Hematopoietic multipotent progenitor cell treated with erythropoietin and hydrocortisone succinate and interleukin-3 and kit ligand, for 8 days (in vitro differentiated cells): ENCODE data around the gene NKX3-2.

Experiments used
- DNase-seq: peaks from one replicate; pipeline ENCODE4 v3.0.0-alpha.2; 2015

NKX3-2 gene

DNA sequence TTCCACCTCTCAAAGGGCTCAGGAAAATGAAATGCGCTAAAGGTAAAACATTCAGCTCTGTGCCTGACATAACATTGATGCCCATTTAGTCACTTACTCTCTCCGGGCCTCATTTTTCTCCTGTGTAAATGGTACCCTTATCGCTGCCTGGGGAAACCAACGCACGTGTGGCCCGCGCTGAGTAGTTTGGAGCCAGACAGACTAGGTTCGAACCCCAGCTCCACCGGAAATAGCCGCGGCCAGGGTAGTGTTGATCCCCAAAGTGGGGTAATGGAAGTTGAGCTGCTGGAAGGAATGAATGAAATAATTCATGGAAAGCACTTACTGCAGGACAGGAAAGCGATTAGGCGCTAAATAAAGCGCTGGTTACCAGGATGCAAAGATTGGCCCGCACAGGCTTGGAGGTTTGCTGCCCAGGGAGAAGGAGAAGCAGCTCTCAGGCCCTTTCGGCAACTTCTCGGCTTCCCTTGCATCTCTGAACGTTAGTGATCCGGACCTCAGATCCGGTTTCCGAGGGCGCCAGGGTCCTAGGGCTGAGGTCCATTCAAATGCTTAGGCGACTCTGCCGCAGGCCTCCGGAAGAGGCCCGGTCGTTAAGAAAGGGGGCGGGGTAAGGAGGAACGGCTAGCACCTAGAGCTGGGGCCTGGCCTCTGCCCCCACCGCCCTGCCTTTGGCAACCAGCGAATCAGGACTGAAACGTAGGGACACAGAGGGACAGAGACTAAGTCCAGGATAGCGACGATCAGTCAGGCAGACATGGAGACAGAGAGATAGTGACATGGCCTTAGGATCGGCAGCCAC is 13.3 kb downstream of the NKX3-2 start:
- no peak for DNase-seq

DNA sequence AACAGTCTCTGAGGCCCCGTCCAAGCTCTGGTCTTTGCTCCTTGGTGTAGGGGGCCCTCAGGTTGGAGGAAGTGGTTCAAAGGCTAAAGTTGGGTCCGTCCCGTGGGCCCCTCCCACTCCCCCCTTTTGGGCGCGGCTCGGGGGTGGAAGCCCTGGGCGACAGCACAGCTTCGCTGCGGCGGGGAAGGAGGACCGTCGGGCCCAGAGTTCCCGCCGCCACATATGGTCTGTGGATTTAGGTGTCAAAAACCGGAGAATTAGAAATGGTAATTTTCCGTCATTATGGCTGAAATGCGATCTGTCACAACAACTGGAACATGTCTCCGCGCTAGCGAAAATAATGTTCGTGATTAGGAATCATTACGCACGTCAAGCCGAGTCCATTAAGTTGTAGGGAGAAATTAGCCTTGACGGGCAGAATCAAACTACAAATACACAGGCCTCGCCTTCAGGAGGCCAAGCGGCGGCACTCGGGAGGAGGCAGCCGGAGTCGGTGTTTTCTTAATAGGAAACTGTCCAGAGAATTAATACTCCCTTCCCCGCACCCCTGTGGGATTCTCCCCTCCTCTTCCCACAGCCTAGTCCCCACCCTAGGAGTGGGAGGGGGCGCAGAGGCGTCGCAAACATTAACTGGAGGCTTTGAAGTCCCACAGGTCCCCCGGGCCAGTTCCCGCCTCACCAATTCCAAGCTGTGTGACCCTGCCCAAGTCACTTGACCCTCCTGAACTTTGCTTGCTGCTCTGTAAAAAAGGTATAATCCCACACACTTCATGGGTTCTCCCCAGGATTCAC is 15.0 kb downstream of the NKX3-2 start:
- DNase-seq = no peak

DNA sequence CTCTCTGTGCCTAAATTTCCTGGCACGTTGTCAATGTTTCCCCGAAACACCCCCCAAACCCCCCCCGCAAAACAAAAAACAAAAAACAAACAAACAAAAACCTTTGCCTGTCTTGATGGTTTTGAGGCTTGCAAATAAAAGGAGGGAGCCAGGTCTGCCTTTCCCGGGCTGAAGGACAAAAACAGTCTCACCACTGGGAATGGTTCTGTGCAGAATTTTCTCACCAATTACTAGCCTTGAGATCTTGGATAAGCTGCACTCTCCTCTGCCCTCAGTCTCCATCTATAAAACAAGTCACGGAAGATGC is 15.5 kb downstream of the NKX3-2 start:
- DNase-seq = no peak

DNA sequence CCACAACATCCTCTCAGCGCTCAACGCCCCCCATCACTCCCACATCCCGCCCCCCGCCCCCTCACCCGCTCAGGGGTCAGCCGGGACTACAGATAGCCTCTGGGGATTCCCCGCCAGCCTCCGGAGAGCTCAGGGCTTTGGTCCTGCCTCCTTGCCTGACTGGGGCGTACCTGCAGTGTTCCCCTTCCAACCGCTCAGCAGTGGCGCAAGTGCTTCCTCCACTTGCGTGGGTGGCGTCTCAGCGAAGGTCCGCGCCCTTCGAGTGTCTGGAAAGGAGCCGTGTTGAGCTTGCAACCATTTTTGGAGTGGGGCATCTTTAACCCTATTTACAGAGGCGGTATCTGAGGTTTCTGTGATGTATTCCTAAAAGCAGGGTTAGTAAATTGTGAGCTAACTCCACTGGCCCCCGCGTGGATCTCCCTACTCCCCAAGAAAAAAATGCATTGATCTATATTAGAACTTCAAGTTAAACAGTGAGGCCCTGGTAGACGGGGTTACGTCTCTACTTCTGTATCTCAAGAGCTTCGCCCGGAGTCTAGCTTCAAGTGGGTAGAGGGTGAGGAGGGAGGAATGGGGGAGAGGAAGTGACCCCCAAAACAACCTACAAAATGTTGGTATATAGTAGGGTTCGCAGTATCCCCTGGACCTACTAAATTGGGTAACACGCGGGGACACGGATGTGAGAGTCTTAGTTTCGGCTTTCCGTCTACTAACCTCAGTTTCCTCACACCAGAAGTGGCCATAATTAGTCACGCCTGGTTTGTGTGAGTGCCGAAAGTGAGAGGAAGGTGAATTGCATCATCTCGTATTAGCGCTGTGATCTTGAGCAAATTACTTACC is 16.1 kb downstream of the NKX3-2 start:
- no peak for DNase-seq

DNA sequence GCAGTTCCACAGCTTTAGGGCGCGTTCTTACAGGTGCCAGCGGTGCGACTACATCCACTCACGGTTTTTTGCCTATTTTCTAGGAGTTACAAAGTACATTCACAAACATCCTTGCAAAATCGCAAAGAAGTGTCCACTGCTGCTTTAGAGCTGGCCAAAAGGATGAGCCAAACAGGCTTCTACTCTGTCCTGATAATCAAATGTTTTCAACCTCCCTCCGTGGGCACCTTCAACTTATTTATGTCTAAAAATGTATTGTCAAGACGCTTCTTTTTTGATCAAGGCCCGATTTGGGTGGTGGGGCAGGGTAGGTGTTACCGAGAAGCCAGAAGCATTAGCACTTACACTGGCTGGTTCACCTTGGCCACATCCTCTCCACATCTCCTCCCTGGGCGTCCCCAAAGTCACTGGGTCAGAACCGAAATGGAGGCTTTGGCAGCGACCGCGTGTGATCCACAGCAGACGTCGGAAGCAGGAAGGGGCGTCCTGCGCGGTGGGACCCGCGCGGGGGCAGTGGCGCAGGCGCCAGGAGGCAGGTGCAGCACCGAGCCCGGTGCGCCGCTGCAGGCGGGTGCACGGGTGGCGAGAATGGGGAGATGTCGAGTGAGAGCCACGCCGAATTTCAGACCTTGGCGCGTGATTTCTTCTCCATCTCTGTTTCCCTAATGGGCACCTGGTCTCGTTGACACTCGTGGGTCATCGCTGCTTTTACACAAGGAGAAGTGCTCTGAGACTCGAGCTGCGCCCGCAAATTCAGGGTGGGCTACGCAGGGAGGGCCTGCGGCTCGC is 16.9 kb downstream of the NKX3-2 start:
- no peak for DNase-seq

DNA sequence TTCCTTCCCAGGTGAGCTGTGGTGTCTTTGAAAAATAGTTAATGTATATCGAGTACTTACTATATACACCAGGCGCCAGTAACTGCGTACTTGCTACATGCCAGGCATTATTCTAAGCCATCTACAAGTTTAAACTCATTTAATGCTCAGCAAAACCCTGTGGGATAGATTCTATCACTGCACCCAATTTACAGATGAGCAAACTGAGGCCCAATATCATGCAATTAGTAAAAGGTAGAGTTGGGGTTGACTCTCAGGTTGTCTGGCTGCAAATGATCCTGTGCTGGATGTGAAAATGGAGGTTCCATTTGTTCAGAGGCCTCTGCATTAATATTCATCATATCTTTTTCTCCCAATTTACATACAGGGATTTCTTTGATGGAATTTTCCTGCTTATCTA is 17.6 kb downstream of the NKX3-2 start:
- no peak for DNase-seq

DNA sequence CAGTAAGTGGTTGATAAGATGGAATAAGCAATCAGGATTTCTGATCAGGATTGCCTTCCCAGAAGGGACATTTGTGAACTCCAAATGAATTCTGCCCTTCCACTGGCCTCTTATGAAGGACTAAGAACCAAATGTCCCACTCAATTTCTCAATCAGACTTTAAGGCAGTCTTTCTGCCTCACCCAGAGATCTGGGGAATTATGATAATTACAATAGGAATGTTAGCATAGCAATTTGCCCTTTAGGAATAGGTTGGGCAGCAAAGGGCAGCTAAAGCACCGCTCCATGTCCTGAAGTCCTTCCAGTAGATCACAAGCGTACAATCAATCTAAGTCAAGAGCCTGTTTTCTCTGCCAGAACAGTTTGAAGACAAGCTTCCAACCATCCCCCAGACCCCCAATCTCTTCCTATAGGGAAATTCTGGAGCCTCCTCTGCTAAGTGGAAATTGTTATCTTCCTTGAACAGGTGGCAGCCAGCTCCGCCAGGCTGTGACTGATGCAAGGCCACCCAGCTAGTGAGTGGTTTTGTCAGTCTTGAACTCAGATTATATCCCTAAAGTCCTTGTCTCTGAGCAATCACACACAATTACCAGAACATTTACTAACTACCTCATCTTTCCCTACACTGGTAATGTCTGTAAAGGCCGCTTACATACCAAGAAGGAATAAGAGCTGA is 18.6 kb downstream of the NKX3-2 start:
- no peak for DNase-seq

DNA sequence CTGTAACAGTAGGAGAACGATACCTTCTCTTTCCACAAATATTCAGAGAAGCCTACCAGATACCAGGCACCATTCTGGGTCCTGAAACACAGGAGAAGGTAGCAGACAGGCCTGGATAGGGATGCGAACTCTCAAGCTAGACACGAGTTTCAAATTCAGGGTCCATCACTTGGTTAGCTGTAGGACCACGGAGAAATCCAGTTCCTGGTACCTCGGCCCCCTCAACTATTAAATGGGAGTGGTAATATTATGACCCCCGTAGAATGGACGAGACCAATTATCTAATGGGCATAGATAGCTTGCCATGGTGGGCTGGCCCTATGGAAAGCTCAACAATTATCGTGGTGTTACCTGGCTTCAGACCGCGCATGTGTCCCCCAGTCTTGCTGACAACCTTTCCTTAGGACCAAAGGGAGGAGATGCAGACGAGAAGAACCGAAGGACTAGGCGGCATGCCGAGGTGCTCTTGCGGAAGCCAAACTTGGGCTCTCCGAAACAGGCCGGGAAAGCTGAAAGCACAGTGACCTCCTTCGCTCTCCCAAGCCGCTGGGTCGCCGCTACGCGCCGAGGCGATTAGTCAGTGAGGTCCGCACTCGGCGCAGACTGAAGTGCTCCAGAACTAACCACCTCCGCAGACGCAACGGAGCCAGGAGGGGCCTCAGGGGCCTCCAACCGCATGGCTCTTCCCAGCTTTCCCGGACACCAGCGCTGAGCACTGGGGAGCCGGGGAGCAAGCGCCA is 19.6 kb downstream of the NKX3-2 start:
- DNase-seq = no peak

DNA sequence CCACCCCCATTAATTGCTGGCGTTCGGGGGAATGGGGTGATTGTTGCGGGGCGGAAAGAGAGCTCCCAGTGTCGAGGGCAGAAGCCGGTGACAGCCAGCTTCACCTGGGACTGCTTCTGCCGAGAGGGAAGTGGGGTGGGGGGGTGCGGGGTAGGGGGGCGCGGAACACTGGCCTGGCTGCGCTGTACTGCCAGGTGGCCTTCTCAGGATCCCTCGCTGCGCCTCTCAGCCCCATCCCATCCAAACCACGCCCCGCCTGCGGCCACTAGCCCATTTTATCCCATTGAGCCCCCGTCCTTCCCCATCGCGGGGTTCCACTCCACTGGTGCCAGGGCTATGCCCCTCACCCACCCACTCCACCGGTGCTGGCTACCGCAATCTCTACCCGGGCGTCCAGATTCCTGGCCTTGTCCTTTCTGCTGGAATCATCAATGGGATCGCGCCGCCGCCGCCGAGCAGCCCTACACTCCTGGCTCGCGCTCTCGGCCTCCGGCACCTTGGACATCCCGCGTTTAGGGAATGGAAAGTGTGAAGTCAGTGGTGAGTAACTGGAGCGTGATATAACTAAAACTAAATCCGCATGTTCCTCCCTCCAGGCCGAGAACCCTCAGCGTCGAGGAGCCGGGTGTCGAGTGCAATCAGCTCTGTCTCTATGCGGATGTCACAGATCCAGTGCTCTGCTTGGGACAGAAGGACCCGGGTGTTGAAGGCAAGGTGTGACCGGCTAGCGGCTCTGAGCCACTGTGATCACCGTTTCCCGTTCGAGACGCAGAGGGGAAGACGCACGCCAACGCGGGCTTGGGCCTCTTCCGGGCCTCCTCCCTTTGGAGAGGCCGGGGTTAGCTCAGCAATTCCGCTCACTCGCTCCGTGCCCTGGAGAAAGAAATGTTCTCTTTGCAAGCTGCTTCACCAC is 20.5 kb downstream of the NKX3-2 start:
- no peak for DNase-seq

DNA sequence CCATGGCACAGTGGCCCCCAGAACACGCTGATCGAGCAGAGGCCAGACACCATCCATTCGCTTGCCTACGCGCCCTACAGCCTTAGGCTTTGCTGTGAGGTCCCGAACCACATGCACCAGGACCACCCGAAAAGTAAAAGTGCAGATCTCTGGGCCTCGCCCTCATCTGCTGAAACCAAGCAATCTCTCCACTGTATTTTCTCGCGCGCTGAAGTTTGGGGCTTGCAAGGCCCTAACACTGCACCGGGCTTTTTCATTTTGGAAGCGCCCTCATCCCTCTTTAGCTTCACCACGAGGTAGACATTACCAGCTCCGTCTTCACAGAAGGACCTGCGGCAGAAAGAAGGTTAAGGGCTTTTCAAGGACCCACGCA is 21.2 kb downstream of the NKX3-2 start:
- DNase-seq = no peak

DNA sequence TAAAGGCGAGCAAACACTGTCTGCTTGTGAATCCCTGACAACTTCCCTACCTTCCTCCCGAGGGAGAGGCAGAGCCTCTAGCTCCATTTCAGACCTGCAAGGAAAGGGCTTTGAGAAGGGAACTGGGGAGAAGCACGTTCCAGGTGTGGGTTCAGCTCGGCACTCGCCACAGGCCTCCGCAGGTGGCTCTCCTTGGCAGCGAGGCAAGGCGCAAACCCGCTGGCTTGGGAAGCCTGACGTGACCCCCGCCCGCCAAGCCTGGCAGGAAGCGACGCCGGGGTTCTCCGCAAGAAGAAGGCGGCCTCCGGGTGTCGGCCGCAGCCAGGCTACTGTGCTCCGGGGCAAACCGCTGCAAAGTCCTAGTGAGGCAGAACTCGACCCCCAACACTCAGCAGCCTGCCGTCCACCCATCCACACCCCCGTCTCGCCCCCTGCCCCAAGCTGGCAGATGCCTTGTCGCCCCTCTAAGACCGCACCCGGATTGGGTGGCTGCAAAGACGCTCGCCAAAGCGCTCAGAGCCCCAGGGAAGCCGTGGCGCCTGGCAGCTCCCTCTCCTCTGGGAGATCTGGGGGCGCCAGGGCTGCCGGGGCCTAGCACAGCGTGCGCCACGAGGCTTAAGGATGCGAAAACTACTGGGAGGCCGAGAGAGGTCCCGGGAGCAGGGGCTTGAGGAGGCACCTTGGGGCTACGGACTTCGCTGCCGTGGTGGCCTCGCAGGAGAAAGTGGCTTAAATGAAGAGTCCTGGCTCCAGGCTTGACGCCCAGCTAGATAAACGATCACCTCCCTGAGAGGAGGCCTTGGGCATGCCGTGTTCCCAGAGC is 21.8 kb downstream of the NKX3-2 start:
- DNase-seq = no peak

DNA sequence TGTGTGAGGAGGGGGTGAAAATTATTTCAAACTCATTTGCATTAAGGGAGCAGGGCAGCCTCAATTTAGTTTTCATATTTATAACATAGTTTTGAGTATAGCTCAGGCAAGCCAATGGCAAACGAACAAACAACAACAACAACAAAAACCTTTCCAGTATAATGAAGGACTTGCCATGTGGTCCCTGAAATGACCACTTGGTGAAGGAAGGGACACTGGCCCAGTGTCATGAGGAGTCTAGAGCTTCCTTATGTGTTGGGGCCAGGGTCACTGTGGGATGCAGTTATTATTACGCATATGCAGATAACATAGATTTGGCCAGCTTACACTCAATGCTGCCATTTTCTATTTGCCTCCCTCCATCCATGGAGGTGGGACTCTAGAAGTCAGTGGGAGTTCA is 23.3 kb downstream of the NKX3-2 start:
- DNase-seq = no peak

DNA sequence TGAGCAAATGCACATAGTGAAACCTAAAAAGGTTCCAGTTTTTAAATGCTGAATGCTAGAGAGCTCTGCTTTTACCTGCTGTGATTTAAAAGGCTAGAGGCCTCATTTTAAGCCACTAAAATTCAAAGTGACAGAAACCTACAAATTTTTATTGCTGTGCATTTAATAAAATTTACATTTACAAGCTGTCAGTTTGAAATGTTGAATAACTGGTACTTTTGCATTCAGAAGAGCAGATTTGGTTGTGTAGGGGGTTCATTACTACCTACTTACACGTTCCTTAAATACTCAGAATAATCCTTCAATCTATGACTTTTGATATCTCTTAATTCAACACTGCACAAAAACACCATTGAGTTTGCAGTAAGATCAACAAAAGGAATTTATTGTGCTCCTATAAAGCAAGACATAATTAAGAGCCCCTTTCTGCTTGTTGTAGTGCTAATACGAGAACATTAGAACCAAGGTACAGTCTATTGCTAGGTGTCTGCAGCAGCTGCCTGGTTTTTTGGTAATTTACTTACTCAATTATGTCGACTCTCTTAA is 27.9 kb downstream of the NKX3-2 start:
- DNase-seq = no peak

DNA sequence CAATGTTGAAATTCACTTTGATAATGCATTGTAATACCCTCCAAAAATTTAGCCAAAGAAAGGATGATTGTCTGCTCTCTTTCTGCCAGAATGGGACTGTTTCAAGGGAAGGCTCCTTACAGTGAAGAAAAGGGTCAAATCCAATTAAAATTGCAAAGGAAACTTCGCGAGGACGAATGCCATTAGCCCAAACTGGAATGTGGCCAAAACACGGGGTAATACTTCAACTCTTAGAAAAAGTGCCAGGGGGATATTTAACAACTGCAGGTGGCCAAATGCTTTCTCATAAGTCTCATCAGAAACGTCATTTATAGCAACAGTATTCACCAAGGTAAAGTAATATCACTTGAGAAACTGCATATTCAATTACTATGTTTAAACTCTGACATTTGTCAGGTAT is 29.0 kb downstream of the NKX3-2 start:
- DNase-seq = no peak

DNA sequence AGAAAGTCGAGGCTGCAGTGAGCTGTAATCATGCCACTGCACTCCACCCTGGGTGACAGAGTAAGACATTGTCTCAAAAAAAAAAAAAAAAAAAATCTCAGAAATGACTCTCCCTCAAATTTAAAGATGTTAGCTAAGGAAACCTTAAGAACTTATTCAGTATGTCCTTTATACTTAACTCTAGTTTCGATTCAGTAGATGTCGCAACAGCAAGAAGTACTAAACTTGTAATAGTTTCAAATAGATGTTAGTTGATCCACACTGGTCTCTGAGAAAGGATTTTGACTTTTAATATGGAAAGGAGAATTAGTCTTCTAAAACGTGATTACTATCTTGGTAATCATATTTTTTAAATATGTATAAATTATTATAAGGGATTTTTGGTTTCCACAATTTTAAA is 29.6 kb downstream of the NKX3-2 start:
- DNase-seq = no peak

DNA sequence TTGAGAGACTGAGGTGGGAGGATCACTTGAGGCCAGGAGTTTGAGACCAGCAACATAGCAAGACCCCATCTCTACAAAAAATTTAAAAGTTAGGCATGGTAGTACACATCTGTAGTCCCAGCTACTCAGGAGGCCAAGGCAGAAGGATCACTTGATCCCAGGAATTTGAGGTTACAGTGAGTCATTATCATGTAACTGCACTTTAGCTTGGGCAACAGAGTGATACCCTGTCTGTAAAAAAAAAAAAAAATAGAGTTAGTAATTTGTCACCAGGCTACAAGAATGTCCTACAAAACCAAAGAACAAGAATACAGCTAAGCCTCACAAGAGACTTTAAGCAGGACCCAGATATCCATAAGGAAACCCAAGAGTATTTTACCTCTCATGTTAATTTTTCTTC is 33.2 kb downstream of the NKX3-2 start:
- DNase-seq = no peak

DNA sequence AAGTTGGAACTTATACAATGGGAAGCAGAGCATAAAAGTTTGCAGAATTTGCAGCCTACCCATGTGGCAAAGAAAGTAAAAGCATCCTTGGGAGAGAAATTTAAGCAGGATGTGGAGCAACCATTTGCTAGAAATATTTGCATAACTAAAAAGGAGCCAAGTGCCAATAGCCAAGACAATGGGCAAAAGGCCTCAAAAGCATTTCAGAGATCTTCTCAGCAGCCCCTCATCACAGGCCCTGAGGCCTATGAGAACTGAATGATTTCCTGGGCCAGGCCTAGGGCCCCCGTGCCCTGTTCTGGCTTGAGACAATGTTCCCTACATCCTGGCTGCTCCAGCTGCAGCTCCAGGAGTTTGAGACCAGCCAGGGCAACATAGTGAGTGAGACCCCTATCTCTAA is 34.9 kb downstream of the NKX3-2 start:
- no peak for DNase-seq

DNA sequence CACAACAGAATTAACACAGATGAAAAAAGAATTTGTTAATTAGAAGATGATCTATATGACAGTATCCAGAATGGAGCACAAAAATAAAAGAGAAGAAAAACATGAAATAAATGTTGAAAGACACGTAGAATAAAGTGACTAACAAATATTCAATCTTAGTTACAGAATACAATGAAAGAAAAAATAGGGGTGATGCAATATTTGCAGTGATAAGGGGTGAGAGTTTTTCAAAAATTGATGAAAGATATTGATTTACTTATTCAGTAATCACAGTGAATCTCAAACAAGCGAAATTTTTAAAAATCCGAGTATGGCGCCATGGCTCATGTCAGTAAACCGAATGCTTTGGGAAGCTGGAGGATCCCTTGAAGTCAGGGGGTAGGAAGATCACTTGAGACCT is 39.9 kb downstream of the NKX3-2 start:
- no peak for DNase-seq

DNA sequence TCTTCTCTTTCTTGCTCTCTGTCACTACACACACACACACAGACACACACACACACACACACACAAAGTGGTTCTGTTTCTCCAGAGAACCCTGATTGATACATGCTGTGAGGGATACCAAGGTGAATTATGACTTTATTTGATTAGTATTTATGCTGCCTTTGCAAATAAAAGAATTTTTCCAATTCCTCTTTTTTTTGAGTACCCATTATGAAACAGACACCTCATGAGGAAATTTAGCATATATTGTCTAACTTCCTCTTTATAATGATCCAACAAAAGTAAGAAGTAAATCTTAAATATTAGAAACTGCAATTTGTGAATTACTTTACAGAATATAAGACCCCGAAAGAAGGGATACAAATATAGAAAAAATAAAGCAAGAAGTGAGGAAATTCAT is 45.8 kb downstream of the NKX3-2 start:
- DNase-seq = no peak
